Measurements from ENCODE around the gene PDS5A.

DNA sequence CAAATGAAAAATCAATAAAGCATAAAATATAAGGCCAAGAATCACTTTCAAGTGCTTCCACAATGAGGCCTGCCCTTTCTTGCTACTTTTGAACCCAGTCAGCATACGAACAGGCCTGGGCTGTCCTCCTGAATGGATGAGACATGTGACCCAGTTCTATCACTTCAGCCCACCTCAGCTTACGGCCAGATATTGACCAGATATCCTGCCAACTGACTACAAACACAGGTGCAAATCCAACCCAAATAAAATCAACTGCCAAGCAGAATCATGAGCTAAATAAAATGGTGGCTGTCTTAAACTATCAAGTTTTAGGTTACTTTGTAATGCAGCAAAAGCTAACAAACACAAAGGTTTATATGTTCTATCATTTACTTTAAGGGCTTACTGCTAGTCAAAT lies 53.7 kb downstream of the PDS5A start:
- TF ChIP-seq NFRKB (IDR thresholded peaks at IDR 0.05; ENCODE audit: low read depth), result no peak
- no peak for TF ChIP-seq POLR2AphosphoS5 (IDR thresholded peaks at IDR 0.05; ENCODE audit: control insufficient read depth, insufficient read depth, low read depth, low read length)
- no peak for TF ChIP-seq SP2 (IDR thresholded peaks at IDR 0.05; ENCODE audit: extremely low read depth, low read depth, low read length, poor library complexity, severe bottlenecking)
- no peak for TF ChIP-seq EZH2 (IDR thresholded peaks at IDR 0.05; ENCODE audit: borderline replicate concordance, low read depth, low read length)
- TF ChIP-seq RAD21 (CRISPR knock-in tag; conservative IDR thresholded peaks at IDR 0.05 in 1 of 2, IDR thresholded peaks at IDR 0.05 in 1 of 2), result no peak
- no peak for TF ChIP-seq KAT2B (IDR thresholded peaks at IDR 0.05; ENCODE audit: low read depth, low read length)
- TF ChIP-seq TEAD4 (IDR thresholded peaks at IDR 0.05; ENCODE audit: low read length), result no peak
- TF ChIP-seq TEAD4 (CRISPR knock-in tag; IDR thresholded peaks at IDR 0.05; ENCODE audit: borderline replicate concordance), result no peak
- TF ChIP-seq, protein P1, sequence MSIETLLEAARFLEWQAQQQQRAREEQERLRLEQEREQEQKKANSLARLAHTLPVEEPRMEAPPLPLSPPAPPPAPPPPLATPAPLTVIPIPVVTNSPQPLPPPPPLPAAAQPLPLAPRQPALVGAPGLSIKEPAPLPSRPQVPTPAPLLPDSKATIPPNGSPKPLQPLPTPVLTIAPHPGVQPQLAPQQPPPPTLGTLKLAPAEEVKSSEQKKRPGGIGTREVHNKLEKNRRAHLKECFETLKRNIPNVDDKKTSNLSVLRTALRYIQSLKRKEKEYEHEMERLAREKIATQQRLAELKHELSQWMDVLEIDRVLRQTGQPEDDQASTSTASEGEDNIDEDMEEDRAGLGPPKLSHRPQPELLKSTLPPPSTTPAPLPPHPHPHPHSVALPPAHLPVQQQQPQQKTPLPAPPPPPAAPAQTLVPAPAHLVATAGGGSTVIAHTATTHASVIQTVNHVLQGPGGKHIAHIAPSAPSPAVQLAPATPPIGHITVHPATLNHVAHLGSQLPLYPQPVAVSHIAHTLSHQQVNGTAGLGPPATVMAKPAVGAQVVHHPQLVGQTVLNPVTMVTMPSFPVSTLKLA (conservative IDR thresholded peaks at IDR 0.05), result no peak
- no peak for TF ChIP-seq RFX5 (IDR thresholded peaks at IDR 0.05; ENCODE audit: low read depth, low read length)
- TF ChIP-seq SMAD3 (CRISPR knock-in tag; conservative IDR thresholded peaks at IDR 0.05), result no peak
- TF ChIP-seq, protein P2, sequence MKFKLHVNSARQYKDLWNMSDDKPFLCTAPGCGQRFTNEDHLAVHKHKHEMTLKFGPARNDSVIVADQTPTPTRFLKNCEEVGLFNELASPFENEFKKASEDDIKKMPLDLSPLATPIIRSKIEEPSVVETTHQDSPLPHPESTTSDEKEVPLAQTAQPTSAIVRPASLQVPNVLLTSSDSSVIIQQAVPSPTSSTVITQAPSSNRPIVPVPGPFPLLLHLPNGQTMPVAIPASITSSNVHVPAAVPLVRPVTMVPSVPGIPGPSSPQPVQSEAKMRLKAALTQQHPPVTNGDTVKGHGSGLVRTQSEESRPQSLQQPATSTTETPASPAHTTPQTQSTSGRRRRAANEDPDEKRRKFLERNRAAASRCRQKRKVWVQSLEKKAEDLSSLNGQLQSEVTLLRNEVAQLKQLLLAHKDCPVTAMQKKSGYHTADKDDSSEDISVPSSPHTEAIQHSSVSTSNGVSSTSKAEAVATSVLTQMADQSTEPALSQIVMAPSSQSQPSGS (CRISPR knock-in tag; IDR thresholded peaks at IDR 0.05), result no peak
- TF ChIP-seq ZNF232 (CRISPR knock-in tag; IDR thresholded peaks at IDR 0.05), result no peak
- no peak for TF ChIP-seq PCBP1 (IDR thresholded peaks at IDR 0.05; ENCODE audit: low read depth, low read length, poor library complexity, severe bottlenecking)

Measured in K562 (cell line).